ENCODE results near the gene RHOBTB3.

RHOBTB3 gene

DNA sequence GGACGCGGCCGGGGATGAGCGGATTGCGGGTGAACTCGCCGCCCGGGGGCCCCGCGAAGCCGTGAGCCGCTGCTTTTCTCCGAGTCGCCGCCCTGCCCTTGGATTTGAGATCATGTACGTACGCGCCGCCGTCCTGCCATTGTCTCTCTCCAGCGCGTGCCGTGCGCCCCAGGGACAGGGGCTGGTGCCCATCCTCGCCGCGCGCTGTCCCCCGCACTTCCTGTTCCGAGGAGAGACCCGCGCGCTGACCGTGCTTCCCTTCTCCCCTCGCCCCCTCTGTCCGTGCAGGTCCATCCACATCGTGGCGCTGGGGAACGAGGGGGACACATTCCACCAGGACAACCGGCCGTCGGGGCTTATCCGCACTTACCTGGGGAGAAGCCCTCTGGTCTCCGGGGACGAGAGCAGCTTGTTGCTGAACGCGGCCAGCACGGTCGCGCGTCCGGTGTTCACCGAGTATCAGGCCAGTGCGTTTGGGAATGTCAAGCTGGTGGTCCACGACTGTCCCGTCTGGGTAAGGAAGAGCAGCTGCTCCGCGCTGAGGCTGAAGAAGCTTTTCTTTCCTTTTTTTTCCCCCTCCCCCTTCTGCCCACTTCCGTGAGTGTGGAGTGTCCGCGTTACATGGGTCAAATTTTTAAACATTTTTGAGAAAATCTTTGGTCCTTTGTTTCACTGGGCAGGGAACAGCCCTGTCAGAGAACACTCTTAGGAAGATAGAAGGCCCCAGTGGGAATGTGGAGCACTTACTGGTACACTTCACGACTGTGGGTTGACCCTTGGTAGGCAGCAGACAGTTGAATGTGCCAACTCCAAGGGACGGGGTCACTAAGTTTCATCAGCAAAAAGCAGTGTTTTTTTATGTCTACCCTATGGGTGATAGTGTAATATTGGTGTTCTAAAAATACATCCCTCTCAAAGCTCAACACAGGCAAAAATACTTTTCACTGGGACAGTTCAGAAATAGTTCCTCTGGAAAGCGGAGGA, 727 bp downstream of the RHOBTB3 start:
- TF ChIP-seq, protein P1, sequence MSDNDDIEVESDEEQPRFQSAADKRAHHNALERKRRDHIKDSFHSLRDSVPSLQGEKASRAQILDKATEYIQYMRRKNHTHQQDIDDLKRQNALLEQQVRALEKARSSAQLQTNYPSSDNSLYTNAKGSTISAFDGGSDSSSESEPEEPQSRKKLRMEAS (IDR thresholded peaks at IDR 0.05; ENCODE audit: low read depth, low read length) = no peak
- TF ChIP-seq MYC (IDR thresholded peaks at IDR 0.05; ENCODE audit: low read depth, low read length) = 0 out of 2 replicates have a peak, but pooled peaks have one; percentile 15
- DNase-seq (ENCODE audit: low read depth) = peak; percentile 77
- H3K4me3 ChIP-seq (ENCODE audit: low read depth, low read length) = peak overlapping the region; percentile 87

DNA sequence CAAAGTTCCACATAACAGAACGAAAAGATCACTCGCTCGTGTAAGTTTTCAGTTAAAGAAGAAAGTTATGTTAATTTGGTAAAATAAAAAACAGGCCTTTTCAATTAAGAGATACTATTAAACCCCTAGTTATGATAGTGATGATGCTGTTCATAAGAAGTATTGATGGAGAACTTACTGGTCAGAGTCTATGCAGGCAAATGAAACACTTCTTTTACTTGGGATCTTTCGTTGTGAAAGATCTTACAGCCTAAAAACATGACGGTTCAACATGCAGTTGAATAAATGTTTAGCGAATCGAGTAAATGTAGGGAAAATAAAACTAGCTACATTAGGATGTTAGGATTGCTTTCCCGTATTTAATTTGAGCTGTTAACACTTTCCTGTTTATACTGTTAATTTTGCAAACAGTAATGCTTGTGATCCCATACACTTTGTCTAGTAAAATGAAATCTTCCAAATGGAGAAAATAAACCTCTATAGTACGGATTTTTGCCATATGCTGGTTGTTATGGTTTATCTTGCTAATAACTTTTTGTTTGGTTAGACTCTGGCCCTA, 2.0 kb downstream of the RHOBTB3 start:
- no peak overlapping the region for H3K4me3 ChIP-seq (ENCODE audit: low read depth, low read length)
- DNase-seq (ENCODE audit: low read depth) = no peak
- TF ChIP-seq, protein P2, sequence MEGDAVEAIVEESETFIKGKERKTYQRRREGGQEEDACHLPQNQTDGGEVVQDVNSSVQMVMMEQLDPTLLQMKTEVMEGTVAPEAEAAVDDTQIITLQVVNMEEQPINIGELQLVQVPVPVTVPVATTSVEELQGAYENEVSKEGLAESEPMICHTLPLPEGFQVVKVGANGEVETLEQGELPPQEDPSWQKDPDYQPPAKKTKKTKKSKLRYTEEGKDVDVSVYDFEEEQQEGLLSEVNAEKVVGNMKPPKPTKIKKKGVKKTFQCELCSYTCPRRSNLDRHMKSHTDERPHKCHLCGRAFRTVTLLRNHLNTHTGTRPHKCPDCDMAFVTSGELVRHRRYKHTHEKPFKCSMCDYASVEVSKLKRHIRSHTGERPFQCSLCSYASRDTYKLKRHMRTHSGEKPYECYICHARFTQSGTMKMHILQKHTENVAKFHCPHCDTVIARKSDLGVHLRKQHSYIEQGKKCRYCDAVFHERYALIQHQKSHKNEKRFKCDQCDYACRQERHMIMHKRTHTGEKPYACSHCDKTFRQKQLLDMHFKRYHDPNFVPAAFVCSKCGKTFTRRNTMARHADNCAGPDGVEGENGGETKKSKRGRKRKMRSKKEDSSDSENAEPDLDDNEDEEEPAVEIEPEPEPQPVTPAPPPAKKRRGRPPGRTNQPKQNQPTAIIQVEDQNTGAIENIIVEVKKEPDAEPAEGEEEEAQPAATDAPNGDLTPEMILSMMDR (IDR thresholded peaks at IDR 0.05; ENCODE audit: low read depth, low read length) = no peak
- TF ChIP-seq MYC (IDR thresholded peaks at IDR 0.05; ENCODE audit: low read depth, low read length) = no peak
- TF ChIP-seq POLR2A (IDR thresholded peaks at IDR 0.05; ENCODE audit: extremely low read depth, insufficient read length) = no peak
- TF ChIP-seq, protein P1 (IDR thresholded peaks at IDR 0.05; ENCODE audit: low read depth, low read length) = no peak

DNA sequence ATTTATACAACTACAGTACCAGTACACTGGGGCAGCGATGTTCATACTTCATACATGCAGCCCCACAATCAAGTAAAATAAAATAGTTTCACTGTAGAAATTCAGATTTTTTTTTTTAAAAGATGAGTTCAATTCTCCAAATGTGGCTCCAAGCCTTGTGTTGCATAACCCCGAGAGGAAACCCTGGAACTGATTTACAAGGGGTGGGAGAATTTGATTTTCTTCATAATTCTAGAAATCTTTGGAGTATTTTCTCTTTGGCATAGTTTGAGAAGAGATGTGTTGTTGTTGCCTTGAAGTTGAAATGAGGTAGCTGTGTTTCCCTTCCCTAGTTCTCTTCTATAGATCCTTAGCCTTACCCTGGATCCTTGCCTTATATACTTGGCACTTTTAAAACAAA, 3.1 kb downstream of the RHOBTB3 start:
- TF ChIP-seq, protein P1 (IDR thresholded peaks at IDR 0.05; ENCODE audit: low read depth, low read length) = no peak
- no peak for DNase-seq (ENCODE audit: low read depth)
- H3K4me3 ChIP-seq (ENCODE audit: low read depth, low read length) = no peak overlapping the region

DNA sequence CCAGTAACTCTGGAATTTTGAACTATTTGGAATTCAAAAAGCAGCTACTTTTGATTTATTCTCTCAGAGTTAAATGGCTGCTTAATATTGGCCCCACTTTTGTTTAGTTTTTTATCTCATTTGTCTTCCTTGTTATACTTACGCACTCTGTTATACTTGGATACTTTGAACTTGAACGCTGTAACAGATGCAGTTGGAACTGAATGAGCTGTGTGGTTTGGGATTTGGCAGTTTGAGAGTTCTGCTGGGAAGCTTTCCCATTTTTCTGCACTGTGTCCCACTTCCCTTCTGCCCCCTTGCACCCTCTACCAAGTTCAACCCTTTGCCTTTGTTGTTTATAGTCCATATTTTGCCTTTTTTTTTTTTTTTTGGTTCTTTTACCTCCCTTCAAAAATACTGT, 3.8 kb downstream of the RHOBTB3 start:
- no peak for DNase-seq (ENCODE audit: low read depth)
- TF ChIP-seq, protein P2 (IDR thresholded peaks at IDR 0.05; ENCODE audit: low read depth, low read length) = no peak
- TF ChIP-seq POLR2A (IDR thresholded peaks at IDR 0.05; ENCODE audit: extremely low read depth, insufficient read length) (no peak), MYC (IDR thresholded peaks at IDR 0.05; ENCODE audit: low read depth, low read length) (no peak)
- TF ChIP-seq, protein P1 (IDR thresholded peaks at IDR 0.05; ENCODE audit: low read depth, low read length) = no peak
- no peak overlapping the region for H3K4me3 ChIP-seq (ENCODE audit: low read depth, low read length)

DNA sequence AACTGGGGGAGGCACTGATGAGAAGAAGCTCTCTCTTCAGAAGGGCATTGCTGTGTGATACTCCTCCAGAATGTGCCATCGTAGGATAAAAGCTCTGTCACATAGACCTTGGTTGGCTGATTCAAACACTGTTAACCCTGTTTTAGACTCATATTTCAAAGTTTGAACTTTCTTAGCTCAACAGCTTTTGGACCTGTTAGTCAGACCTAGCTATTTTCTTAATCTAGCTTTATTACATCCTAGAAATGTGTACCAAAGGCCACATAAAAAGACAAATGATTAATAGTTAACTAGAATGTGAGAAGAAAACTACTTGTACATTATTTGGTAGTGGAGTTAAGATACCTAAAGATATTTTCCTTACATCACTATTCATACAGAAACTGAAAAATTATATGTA, 4.3 kb downstream of the RHOBTB3 start:
- no peak overlapping the region for H3K4me3 ChIP-seq (ENCODE audit: low read depth, low read length)
- TF ChIP-seq POLR2A (IDR thresholded peaks at IDR 0.05; ENCODE audit: extremely low read depth, insufficient read length) (no peak), MYC (IDR thresholded peaks at IDR 0.05; ENCODE audit: low read depth, low read length) (no peak)
- TF ChIP-seq, protein P2 (IDR thresholded peaks at IDR 0.05; ENCODE audit: low read depth, low read length) = no peak
- TF ChIP-seq, protein P1 (IDR thresholded peaks at IDR 0.05; ENCODE audit: low read depth, low read length) = no peak
- DNase-seq (ENCODE audit: low read depth) = peak; percentile 23

DNA sequence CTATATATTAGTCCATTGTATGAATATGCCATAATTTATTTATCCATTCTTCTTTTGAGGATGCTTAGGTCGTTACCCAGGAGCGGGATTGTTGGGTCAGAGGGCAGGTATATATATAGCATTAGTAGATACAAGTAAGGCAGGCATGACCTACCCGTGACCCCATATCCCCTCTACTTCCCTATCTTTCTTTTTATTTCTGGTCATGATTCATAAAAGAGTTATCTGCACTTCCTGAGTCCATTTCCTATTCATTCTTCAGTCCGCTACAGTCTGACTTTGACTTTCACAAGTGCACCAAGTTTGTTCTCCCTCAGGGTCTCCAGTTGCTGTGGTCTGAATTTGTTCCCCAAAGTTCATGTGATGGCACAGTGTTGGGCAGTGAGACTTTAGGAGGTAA, 6.9 kb downstream of the RHOBTB3 start:
- TF ChIP-seq, protein P1 (IDR thresholded peaks at IDR 0.05; ENCODE audit: low read depth, low read length) = no peak
- TF ChIP-seq MYC (IDR thresholded peaks at IDR 0.05; ENCODE audit: low read depth, low read length) (no peak), POLR2A (IDR thresholded peaks at IDR 0.05; ENCODE audit: extremely low read depth, insufficient read length) (no peak)
- TF ChIP-seq, protein P2 (IDR thresholded peaks at IDR 0.05; ENCODE audit: low read depth, low read length) = no peak
- DNase-seq (ENCODE audit: low read depth) = peak; percentile 39
- H3K4me3 ChIP-seq (ENCODE audit: low read depth, low read length) = no peak overlapping the region

All from NB4 (cell line).